Jurkat, Clone E6-1 (cell line): ENCODE data around the gene TTLL12.

ENCODE experiments used
- DNase-seq: peaks from one replicate; pipeline ENCODE4 v3.0.0-alpha.2; 2011; ENCODE audit warnings: low read depth, low spot score
- H3K4me3 ChIP-seq: 2 replicates; pipeline ENCODE4 v1.5.1; 2011; ENCODE audit warnings: mild to moderate bottlenecking, low read length, control low read depth, moderate library complexity

TTLL12 gene

GRCh38 chr22:43202326-43202725, 15.4 kb upstream of the TTLL12 start:
- no peak overlapping the region for H3K4me3 ChIP-seq
- DNase-seq = no peak

GRCh38 chr22:43201486-43202219, 14.7 kb upstream of the TTLL12 start:
- no peak overlapping the region for H3K4me3 ChIP-seq
- no peak for DNase-seq

DNA sequence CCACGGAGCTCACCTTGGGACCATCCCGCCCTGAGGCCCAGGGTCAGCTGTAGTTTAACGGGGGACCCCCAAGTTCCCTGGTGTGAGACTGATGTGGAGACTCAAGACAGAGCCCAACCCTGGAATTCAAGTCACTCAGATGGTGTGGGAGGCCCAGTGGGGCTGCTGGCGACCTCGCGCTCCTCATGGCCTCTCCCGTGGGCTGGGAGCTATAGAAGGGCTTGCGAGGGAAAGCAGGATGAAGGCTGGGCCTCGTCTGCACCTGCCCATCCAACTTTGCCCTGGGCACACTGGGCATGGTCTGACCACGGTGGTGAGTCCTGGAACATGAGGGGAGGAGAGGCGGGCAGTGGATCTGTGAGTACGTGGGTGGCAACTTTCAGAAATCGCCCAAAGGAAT, 13.6 kb upstream of the TTLL12 start:
- no peak overlapping the region for H3K4me3 ChIP-seq
- no peak for DNase-seq

DNA sequence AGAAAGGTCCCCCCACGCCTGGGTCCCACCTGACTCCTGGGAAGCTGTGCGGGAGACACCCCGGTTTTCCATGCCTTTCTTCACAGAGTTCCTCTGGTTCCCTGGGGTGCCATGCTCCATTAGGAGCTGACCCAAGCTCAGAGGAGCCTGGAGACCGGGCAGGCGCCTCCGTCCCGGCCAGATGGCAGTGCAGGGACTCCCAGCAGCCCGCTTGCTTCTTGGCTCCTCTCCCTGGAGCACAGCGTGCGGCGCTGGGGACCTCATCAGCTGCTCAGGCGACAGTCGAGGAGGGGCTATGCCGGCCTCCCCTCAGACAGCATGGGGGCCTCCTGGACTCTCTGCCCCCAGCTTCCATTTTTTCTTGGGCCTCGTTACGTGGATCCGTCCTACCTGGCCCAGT, 13.1 kb upstream of the TTLL12 start:
- no peak overlapping the region for H3K4me3 ChIP-seq
- no peak for DNase-seq

GRCh38 chr22:43199541-43199940, 12.6 kb upstream of the TTLL12 start:
- no peak for DNase-seq
- H3K4me3 ChIP-seq = no peak overlapping the region

GRCh38 chr22:43198936-43199335, 12.0 kb upstream of the TTLL12 start:
- no peak for DNase-seq
- H3K4me3 ChIP-seq = no peak overlapping the region

DNA sequence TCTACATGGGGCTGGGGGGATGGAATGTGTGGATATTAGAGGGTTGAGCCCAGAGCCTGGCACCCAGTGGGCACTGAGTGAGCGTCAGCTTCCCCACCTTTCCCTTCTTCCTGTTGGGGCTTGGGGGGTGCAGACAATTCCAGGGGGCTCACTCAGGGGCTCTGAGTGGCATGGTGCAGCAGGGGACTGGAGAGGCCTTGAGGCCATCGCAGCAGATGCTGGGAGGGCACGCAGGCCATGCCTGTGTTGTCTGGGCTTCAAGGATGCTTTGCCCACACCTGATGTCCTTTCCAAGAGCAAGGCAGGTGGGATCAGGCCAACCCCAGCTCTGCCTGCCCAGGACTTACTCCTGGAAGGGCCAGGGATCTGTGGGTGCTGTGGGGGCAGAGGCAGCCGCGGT, 11.2 kb upstream of the TTLL12 start:
- no peak for DNase-seq
- H3K4me3 ChIP-seq = no peak overlapping the region

GRCh38 chr22:43197271-43197941, 10.5 kb upstream of the TTLL12 start:
- H3K4me3 ChIP-seq = no peak overlapping the region
- DNase-seq = no peak

- DNase-seq = no peak
- H3K4me3 ChIP-seq = no peak overlapping the region
Observed at GRCh38 chr22:43191831-43192230, 4.9 kb upstream of the TTLL12 start.

DNA sequence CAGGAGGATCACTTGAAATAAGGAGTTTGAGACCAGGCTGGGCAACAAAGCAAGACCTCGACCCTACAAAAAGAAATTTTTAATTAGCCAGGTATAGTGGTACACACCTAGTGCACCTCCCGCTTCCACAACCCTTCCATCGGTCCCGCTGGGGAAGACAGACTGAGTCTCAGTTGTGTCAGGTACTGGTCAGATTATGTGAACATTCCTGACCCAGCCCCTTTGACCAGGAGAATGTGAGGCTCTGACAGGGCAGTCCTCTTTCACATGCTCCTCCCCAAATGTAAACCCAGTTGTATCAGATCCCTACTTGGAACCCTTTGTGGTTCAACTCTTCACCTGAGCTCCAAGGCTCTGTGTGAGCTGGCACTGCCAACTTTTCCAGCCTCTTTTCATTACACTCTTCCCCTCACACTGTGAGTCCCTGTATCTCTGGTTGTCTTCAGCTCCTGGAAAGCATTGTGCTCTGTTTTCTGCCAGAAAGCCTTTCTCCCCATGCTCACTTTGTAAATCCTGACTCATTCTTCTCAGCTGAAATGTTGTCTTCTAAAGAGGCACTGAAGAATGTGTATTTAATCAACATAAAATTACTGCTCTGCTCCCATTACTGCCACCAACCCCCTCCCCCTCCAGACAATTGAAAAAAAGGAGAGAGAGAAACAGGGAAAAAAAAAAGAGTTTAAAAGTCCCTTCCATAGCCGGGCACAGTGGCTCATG, 2.1 kb upstream of the TTLL12 start:
- no peak for DNase-seq
- H3K4me3 ChIP-seq = no peak overlapping the region

DNA sequence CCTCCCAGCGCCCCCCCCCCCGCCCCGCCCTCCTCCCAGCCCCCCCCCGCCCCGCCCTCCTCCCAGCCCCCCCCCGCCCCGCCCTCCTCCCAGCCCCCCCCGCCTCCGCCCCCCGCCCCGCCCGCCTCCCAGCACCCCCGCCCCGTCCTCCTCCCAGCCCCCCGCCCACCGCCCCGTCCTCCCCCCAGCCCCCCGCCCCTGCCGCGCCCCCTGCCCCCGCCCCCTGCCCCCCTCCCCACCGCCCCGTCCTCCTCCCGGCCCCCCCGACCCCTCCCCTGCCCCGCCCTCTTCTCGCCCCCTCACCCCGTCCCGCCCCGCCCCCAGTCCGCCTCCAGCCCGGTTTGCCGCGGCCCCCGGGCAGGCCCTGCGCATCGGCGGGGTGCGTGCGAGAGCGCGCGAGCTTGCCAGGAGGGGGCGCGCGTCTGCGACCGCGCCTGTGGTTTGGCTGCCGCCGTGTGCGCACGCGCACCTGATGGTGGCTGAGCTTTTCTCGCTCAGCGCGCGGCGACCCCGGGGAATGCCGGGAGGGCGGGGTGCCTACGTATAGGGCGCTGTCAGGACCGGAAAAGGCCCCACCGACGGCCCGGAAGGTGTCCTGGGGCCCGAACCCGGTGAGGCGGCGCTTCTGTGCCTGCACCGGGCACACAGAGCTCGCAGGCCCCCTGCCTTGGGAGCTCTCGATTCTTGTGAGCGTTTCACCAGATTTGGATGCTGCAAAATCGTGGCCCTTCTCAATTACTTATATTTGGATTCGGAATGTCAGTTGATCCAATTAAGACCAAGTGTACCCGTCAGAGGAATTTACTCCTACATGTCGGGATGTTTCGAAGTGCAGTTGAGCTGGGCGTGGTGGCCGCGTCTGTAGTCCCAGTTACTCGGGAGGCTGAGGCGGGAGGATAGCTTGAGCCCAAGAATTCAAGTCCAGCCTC, 501 bp upstream of the TTLL12 start:
- DNase-seq = peak; percentile 94
- peak overlapping the region; percentile 75 for H3K4me3 ChIP-seq

- no peak for DNase-seq
Observed at GRCh38 chr22:43185860-43186261, 1.1 kb downstream of the TTLL12 start.

DNA sequence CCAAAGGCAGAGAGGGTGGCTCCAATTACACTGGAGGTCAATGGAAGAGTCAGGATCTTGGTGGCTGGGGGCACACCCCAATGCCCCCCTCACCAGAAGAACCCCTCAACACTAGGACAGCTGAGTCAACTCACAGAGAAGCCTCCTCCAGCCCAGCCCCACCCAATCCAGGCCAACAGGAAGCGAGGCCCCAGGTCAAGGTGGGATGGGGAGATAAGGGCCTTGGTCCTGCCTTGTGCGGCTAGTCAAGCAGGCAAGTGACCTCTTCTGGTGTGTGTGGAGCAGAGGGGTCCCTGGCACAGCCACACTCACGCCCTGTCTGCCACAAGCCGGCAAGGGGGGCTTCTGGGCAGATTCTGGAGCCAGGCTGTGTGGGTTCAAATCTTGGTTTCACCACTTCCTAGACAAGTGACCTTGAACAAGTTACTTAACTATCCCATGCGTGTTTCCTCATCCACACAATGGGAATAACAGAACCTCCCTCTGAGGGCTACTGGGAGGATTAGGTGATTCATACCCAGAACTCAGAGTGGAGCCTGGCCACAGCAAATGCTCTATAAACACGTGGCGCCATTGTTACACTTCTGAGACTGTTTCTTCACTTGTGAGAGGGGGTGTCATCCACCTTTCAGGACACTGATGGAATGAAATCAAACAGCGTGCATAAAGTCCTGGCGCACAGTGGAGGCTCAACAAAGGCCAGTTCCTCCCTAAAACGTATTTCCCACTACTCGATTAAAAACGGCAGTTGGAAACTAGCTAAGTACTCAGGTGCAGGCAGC, 3.2 kb downstream of the TTLL12 start:
- H3K4me3 ChIP-seq = no peak overlapping the region
- no peak for DNase-seq

More at GRCh38 chr22:43185860-43186261, 1.1 kb downstream of the TTLL12 start:
- H3K4me3 ChIP-seq = peak overlapping the region; percentile 87

- H3K4me3 ChIP-seq = no peak overlapping the region
- DNase-seq = no peak
Observed at GRCh38 chr22:43182726-43183125, 4.2 kb downstream of the TTLL12 start.

- DNase-seq = no peak
- H3K4me3 ChIP-seq = no peak overlapping the region
Observed at GRCh38 chr22:43182118-43182517, 4.8 kb downstream of the TTLL12 start.

GRCh38 chr22:43181321-43182076, 5.4 kb downstream of the TTLL12 start:
- H3K4me3 ChIP-seq = no peak overlapping the region
- no peak for DNase-seq

GRCh38 chr22:43180670-43181069, 6.3 kb downstream of the TTLL12 start:
- no peak for DNase-seq
- H3K4me3 ChIP-seq = no peak overlapping the region

GRCh38 chr22:43179911-43180195, 7.1 kb downstream of the TTLL12 start:
- DNase-seq = no peak
- no peak overlapping the region for H3K4me3 ChIP-seq
